Adipocyte (in vitro differentiated cells): ENCODE data around the gene FASN.
A peak's percentile ranks its signal among the peaks of the same experiment; 100 is the strongest.

Source experiments
- DNase-seq: peaks from one replicate; pipeline ENCODE4 v3.0.0-alpha.2; 2015; ENCODE audit warnings: low read depth
- H3K27me3 ChIP-seq: replicated peaks from 2 replicates; pipeline ENCODE4 v1.7.0; 2013; ENCODE audit warnings: mild to moderate bottlenecking, low read length, moderate library complexity; ENCODE audit not compliant: control insufficient read depth, insufficient read depth
- H3K36me3 ChIP-seq: 2 replicates; pipeline ENCODE4 v1.7.0; 2013; ENCODE audit warnings: low read length, mild to moderate bottlenecking, moderate library complexity; ENCODE audit not compliant: control insufficient read depth, insufficient read depth, severe bottlenecking
- H3K4me1 ChIP-seq: 2 replicates; pipeline ENCODE4 v1.7.0; 2013; ENCODE audit warnings: mild to moderate bottlenecking, low read length, moderate library complexity; ENCODE audit not compliant: control insufficient read depth, insufficient read depth
- H3K4me3 ChIP-seq: 2 replicates; pipeline ENCODE4 v1.7.0; 2013; ENCODE audit warnings: mild to moderate bottlenecking, low read length, moderate library complexity
- H3K9ac ChIP-seq: 2 replicates; pipeline ENCODE4 v1.7.0; 2013; ENCODE audit warnings: mild to moderate bottlenecking, low read length, moderate library complexity
- H3K9me3 ChIP-seq: 2 replicates; pipeline ENCODE4 v1.7.0; 2013; ENCODE audit warnings: mild to moderate bottlenecking, low read length, moderate library complexity; ENCODE audit not compliant: control insufficient read depth

Gene FASN

DNA sequence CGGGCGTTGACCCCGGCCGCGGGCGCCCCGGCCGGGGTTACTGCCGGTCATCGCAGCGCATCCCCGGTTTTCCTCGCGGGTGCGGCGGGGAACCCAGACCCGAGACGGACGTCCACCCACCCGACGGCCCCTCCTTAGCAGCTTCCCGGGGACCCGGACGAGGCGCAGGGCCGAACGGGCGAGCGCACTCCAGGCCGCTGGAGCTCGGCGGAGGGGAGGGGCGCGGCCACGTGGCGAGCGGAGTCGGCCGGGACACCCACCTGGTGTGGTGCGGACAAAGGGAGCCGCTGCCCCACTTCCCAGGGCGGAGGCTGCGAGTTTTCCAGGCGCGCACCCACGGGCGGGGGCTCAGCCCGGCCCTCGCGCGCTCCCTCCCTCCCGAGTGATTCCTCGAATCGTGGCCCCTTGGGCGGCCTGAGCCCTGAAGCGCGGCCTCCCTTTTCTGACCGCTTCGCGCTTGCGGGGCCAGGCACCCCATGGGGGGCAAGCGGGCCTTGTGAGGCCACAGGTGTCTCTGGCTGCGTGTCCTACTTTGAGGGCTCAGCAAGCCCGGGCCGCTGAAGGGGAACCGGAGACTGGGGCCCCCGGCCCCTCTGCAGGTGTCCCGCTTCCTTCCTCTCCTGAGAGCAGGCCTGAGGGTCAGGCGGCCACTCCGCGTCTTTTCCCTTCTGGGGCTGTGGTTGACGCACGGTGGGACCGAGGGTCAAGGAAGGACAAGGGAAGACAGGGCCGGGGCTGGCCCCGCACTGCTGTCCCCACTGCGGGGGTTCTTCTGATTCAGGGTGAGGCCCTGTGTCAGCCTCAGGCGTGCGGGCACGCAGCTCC, 1.1 kb upstream of the FASN start:
- Histone ChIP-seq H3K4me3 (peak overlapping the region; percentile 78), H3K4me1 (peaks cover 46% of the 10 kb centered on the region), H3K9ac (peak overlapping the region; percentile 83), H3K9me3 (no peaks in the 10 kb centered on the region), H3K27me3 (no peaks in the 10 kb centered on the region), H3K36me3 (peaks cover 26% of the 10 kb centered on the region)
- no peak for DNase-seq

GRCh38 chr17:82097919-82098168, 192 bp downstream of the FASN start:
- DNase-seq = no peak
- peak overlapping the region; percentile 95 for H3K4me3 ChIP-seq
- peaks cover 38% of the 10 kb centered on the region for H3K36me3 ChIP-seq

GRCh38 chr17:82097184-82097918, 685 bp downstream of the FASN start:
- no peaks in the 10 kb centered on the region for H3K9me3 ChIP-seq
- peaks cover 41% of the 10 kb centered on the region for H3K36me3 ChIP-seq
- H3K9ac ChIP-seq = peak overlapping the region; percentile 98
- H3K4me3 ChIP-seq = peak overlapping the region; percentile 95
- DNase-seq = peak; percentile 76
- H3K4me1 ChIP-seq = peaks cover 33% of the 10 kb centered on the region
- H3K27me3 ChIP-seq = no peaks in the 10 kb centered on the region

More at GRCh38 chr17:82097919-82098168, 192 bp downstream of the FASN start:
- peaks cover 34% of the 10 kb centered on the region for H3K4me1 ChIP-seq
- no peaks in the 10 kb centered on the region for H3K27me3 ChIP-seq
- H3K9me3 ChIP-seq = no peaks in the 10 kb centered on the region
- H3K9ac ChIP-seq = peak overlapping the region; percentile 98

DNA sequence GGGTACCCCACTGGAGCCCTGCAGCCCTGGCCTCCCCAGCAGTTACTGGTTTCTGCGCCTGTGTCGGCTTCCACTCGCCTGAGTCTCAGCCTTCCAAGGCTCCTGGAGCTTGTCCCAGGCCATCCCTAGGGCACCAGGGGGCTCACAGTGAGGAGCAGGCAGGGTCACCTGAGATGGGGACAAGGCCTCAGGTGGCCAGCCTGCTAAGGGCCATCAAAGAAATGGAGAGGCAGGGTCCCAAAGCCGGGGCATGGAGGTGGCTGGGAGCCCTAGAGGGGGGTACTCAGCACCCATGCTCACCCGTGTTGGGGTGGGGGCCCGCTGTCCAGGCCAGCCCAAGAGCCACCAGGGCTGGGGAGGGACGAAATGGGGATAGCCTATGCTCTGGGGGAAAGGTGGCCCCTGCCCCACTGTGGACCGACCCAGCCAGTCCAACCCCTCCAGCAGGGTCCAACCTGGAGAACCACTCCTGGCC, 1.3 kb downstream of the FASN start:
- no peak for DNase-seq

DNA sequence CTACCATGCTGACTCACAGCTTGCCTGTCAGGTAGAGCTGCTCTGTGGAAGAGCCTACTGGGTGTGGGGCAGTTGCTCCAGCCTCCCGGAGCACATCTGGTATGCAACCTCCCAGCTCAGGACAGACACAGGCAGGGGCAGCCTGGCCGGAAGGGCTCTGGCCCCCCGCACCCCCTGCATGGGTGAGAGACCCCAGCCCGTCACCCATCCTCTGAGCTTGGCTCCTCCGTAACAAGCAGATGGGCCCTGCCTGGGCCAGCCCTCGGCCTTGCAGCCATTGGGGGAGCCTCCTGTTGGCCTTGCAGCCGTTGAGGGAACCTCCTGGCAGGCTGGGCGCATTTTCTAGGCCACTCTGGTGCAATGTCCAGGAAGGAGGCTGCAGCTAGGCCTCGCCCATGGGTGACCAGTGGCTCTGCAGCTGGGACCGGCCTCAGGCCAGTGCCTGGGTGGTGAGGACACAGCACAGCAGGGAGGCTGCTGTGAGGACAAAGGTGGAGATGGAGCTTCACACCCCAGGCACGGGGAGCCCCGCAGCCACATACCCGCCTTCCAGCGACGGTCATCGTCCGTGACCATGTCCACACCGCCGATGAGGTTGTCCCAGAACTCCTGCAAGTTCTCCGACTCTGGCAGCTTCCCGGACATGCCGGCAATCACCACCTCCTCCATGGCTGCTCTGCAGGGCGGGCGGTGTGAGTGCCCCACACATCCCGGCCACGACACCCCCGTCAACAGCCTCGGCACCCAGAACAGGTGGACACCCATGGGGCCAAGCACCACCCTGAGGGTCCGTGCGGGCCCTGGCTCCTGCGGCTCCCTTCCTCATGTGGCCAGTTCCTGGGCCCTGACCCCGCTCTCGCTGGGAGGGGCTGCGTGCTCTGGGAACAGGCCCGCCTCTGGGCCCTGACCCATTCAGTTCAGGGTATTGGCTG, 2.0 kb downstream of the FASN start:
- H3K36me3 ChIP-seq = peaks cover 54% of the 10 kb centered on the region
- H3K27me3 ChIP-seq = no peaks in the 10 kb centered on the region
- H3K9me3 ChIP-seq = no peaks in the 10 kb centered on the region
- DNase-seq = no peak
- H3K9ac ChIP-seq = peak overlapping the region; percentile 98
- peak overlapping the region; percentile 95 for H3K4me3 ChIP-seq
- peaks cover 23% of the 10 kb centered on the region for H3K4me1 ChIP-seq

More for the DNA sequence above, 1.3 kb downstream of the FASN start:
- H3K36me3 ChIP-seq = peaks cover 47% of the 10 kb centered on the region
- H3K9ac ChIP-seq = peak overlapping the region; percentile 98
- H3K9me3 ChIP-seq = no peaks in the 10 kb centered on the region
- peaks cover 27% of the 10 kb centered on the region for H3K4me1 ChIP-seq
- peak overlapping the region; percentile 95 for H3K4me3 ChIP-seq
- H3K27me3 ChIP-seq = no peaks in the 10 kb centered on the region

DNA sequence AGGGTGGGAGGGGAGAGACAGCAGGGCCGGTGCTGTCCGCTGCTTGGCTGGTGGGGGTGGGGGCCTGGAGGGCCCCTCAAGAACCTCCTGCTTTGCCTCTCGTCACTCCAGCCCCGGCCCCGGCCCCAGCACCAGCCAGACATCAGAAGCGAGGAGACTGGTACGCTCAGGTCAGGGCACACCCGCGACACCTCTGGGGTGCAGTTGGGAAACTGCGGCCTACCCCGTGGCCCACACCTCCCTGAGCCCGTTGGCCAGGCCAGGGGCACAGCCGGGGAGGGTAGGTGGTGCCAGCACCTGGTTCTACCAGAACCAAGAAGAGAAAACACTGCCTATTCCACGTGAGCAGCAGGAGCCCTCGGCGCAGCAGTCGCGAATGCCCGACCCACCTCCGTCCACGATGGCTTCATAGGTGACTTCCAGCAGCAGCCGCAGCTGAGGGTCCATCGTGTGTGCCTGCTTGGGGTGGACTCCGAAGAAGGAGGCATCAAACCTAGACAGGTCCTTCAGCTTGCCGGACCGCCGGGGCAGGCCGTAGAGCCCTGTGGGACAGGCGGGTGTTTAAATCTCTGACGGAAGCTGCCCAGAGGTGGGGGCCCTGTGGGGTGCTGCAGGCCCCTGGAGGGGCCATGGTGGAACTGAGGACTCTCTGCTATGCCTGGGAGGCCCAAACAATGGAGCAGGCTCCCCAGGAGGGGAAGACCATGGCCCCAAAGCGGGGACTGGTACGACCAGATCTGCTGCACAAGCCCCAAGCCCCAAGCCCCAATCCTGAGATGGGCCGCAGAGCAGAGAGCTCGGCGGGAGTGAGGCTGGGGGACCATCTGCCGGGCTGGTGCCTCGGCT, 2.9 kb downstream of the FASN start:
- Histone ChIP-seq H3K9me3 (no peaks in the 10 kb centered on the region), H3K27me3 (no peaks in the 10 kb centered on the region), H3K4me1 (peaks cover 18% of the 10 kb centered on the region), H3K9ac (peak overlapping the region; percentile 98), H3K4me3 (peak overlapping the region; percentile 95), H3K36me3 (peaks cover 63% of the 10 kb centered on the region)
- DNase-seq = no peak

DNA sequence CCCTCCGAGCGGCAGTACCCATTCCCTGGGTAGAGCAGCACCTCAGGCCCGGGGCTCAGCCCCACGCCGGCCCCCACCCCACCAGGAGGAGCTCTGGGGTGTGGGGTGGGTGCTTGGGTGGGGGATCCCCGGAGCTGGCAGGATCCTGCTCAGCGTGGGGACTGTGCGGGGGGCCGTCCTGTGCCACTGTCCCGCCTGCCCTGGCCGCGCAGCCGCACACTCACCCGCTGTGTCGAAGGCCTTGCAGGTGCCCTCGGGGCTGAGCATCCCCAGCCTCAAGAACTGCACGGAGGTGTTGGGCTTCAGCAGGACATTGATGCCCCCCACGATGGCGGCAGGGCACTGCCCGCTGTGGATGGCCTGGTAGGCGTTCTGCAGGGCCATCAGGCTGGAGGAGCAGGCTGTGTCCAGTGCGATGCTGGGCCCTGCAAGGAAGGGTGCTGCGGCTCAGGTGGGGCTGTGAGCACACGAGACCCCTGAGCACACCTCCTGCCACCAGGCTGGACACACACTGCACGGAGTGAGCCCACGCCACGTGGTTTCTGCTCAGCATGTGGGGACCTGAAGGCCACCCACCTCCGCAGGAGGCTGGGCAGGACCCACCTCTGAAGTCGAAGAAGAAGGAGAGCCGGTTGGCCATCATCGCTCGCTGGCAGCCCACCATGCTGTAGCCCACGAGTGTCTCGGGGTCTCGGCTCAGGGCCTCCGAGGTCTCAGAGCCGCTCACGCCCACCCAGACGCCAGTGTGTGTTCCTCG, 4.9 kb downstream of the FASN start:
- Histone ChIP-seq H3K4me1 (peaks cover 7% of the 10 kb centered on the region), H3K36me3 (peaks cover 82% of the 10 kb centered on the region), H3K9ac (peak overlapping the region; percentile 74), H3K27me3 (no peaks in the 10 kb centered on the region), H3K4me3 (peak overlapping the region; percentile 76), H3K9me3 (no peaks in the 10 kb centered on the region)
- no peak for DNase-seq

- Histone ChIP-seq H3K9ac (peak overlapping the region; percentile 74), H3K9me3 (no peaks in the 10 kb centered on the region), H3K4me1 (peaks cover 7% of the 10 kb centered on the region), H3K27me3 (no peaks in the 10 kb centered on the region), H3K4me3 (peak overlapping the region; percentile 76), H3K36me3 (peaks cover 88% of the 10 kb centered on the region)
- no peak for DNase-seq
Observed at GRCh38 chr17:82092628-82092994, 5.4 kb downstream of the FASN start.

GRCh38 chr17:82092094-82092586, 5.9 kb downstream of the FASN start:
- Histone ChIP-seq H3K4me3 (peak overlapping the region; percentile 56), H3K36me3 (peaks cover 93% of the 10 kb centered on the region), H3K9ac (peak overlapping the region; percentile 63), H3K4me1 (peaks cover 7% of the 10 kb centered on the region), H3K27me3 (no peaks in the 10 kb centered on the region), H3K9me3 (no peaks in the 10 kb centered on the region)
- no peak for DNase-seq
